Lung (tissue), 12 donors: ENCODE measurements around the gene DCST1. TPM values are rescaled to one million over a fixed set of nuclear protein-coding genes. Genes with fewer than 3 reads are reported as not detected.

Experiments
- ATAC-seq: fragments of 200-7000 bp; cut with Tn5 transposase; one replicate; pipeline ENCODE4 v1.9.1; 2020; ENCODE audit warnings: moderate number of reproducible peaks; ENCODE audit not compliant: insufficient read depth, low FRiP score
- DNase-seq, 3 donors: peaks; one replicate each; pipeline ENCODE4 v3.0.0-alpha.2; 2013 to 2017
- H3K27ac ChIP-seq, 2 donors: one replicate each; pipeline ENCODE4 v1.5.1; 2013; ENCODE audit warnings: mild to moderate bottlenecking in 2 of 2, moderate library complexity in 2 of 2, control low read depth in 1 of 2, inconsistent platforms in 1 of 2, low read depth in 1 of 2, low read length in 1 of 2
- H3K27me3 ChIP-seq, 3 donors: one replicate each; pipeline ENCODE4 v1.5.1; 2013; ENCODE audit warnings: low read length in 2 of 3; ENCODE audit not compliant: control insufficient read depth in 3 of 3, insufficient read depth in 3 of 3
- H3K36me3 ChIP-seq, 4 donors: one replicate each; pipeline ENCODE4 v1.5.1; 2013; ENCODE audit warnings: low read length in 4 of 4, mild to moderate bottlenecking in 1 of 4, moderate library complexity in 1 of 4; ENCODE audit not compliant: control insufficient read depth in 4 of 4, insufficient read depth in 4 of 4
- H3K4me1 ChIP-seq, 5 donors: one replicate each; pipeline ENCODE4 v1.5.1; 2013; ENCODE audit warnings: low read length in 5 of 5, mild to moderate bottlenecking in 2 of 5, moderate library complexity in 1 of 5; ENCODE audit not compliant: control insufficient read depth in 5 of 5, insufficient read depth in 5 of 5
- H3K4me3 ChIP-seq: one replicate; pipeline ENCODE4 v1.5.1; 2013; ENCODE audit warnings: mild to moderate bottlenecking, control low read depth, moderate library complexity
- H3K9ac ChIP-seq, 2 donors: one replicate each; pipeline ENCODE4 v1.5.1; 2013; ENCODE audit warnings: low read length in 2 of 2, control low read depth in 1 of 2; ENCODE audit not compliant: insufficient read depth in 1 of 2
- H3K9me3 ChIP-seq, 4 donors: one replicate each; pipeline ENCODE4 v1.5.1; 2013; ENCODE audit warnings: low read length in 3 of 4, mild to moderate bottlenecking in 1 of 4, moderate library complexity in 1 of 4; ENCODE audit not compliant: control insufficient read depth in 4 of 4, insufficient read depth in 3 of 4
- CTCF ChIP-seq: IDR thresholded peaks from 2 replicates; pipeline ENCODE4 v1.5.1; 2012; ENCODE audit warnings: mild to moderate bottlenecking; ENCODE audit errors: control extremely low read depth, extremely low read depth
- WGBS, 2 donors: extraction: QIAGEN DNeasy Blood & Tissue Kit; methylation state at CpG; one replicate each; pipeline ENCODE4 v1.1.7; 2013; 5-methylcytosine and 5-hydroxymethylcytosine counted together
- polyA plus RNA-seq, 2 donors: library from polyadenylated mRNA; stranded (reverse); fragments of 200-250 nt; gene quantifications; one replicate each; pipeline ENCODE4 v1.2.1, GENCODE V29; 2013
- total RNA-seq, 2 donors: library from RNA; depleted of rRNA in 1 of 2; stranded (reverse); fragments of >200 nt in 1 of 2; gene quantifications; one replicate each; pipeline ENCODE4 v1.2.1, GENCODE V29; 2014 to 2021
- donor health status: control.
- donor health status: control.
- donor health status: Bipolar disorder and iron deficiency.
- donor health status: healthy.
- donor health status: DM: yes; HTN: yes; CAD: no.

The DCST1 gene
- total and polyA plus RNA-seq, 4 donors, result 0.08 to 0.20 TPM; not detected in 2

- Histone ChIP-seq H3K27ac (peak overlapping the region in 1 of 2 donors; percentile 43), H3K9ac (no peak overlapping the region), H3K4me3 (no peak overlapping the region), H3K27me3 (no peaks in the 10 kb centered on the region), H3K9me3 (no peaks in the 10 kb centered on the region), H3K4me1 (peaks cover 0 to 1% (median 0%) of the 10 kb centered on the region in 5 donors), H3K36me3 (peaks cover 0 to 2% (median 0%) of the 10 kb centered on the region in 4 donors)
- no peak for DNase-seq
- ATAC-seq, result no peak
- TF ChIP-seq CTCF, result no peak
- 51 to 54% methylated on average over 4 of the region's 4 CpGs for WGBS, 2 donors
These were observed 10.7 kb upstream of the DCST1 start for GRCh38 chr1:155022927-155023236.

GRCh38 chr1:155023627-155024026, 10.0 kb upstream of the DCST1 start:
- Histone ChIP-seq H3K4me1 (no peaks in the 10 kb centered on the region), H3K27me3 (no peaks in the 10 kb centered on the region), H3K27ac (no peak overlapping the region), H3K9me3 (no peaks in the 10 kb centered on the region), H3K4me3 (no peak overlapping the region), H3K36me3 (peaks cover 0 to 2% (median 0%) of the 10 kb centered on the region in 4 donors), H3K9ac (no peak overlapping the region)
- no peak for TF ChIP-seq CTCF
- WGBS, 2 donors, result 88 to 90% methylated on average over 5 of the region's 5 CpGs
- DNase-seq (no peak), ATAC-seq (no peak)

GRCh38 chr1:155024315-155024714, 9.3 kb upstream of the DCST1 start:
- H3K27ac ChIP-seq, result no peak overlapping the region
- no peaks in the 10 kb centered on the region for H3K4me1 ChIP-seq
- H3K4me3 ChIP-seq, result no peak overlapping the region
- peaks cover 0 to 2% (median 0%) of the 10 kb centered on the region in 4 donors for H3K36me3 ChIP-seq
- DNase-seq, result no peak
- TF ChIP-seq CTCF, result no peak
- H3K27me3 ChIP-seq, result no peaks in the 10 kb centered on the region
- ATAC-seq, result no peak
- WGBS, 2 donors, result 88 to 92% methylated on average over 9 of the region's 9 CpGs
- no peak overlapping the region for H3K9ac ChIP-seq
- no peaks in the 10 kb centered on the region for H3K9me3 ChIP-seq

GRCh38 chr1:155026154-155026553, 7.5 kb upstream of the DCST1 start:
- Histone ChIP-seq H3K27me3 (no peaks in the 10 kb centered on the region), H3K9me3 (no peaks in the 10 kb centered on the region), H3K4me3 (no peak overlapping the region), H3K9ac (no peak overlapping the region), H3K4me1 (no peaks in the 10 kb centered on the region), H3K27ac (no peak overlapping the region), H3K36me3 (no peaks in the 10 kb centered on the region)
- ATAC-seq (no peak), DNase-seq (no peak)
- TF ChIP-seq CTCF, result no peak
- WGBS, 2 donors, result 79 to 91% methylated on average over 9 of the region's 9 CpGs
